Keratinocyte (primary cell): ENCODE results near the gene SPATA6L.

Source experiments
- CTCF ChIP-seq, 3 experiments: IDR thresholded peaks in 1 of 3; conservative IDR thresholded peaks in 1 of 3; optimal IDR thresholded peaks in 1 of 3; 2 replicates in 2 of 3; 3 replicates in 1 of 3; pipeline versions ENCODE3 to v1.5.1; 2011; ENCODE audit warnings: low read length in 3 of 3, mild to moderate bottlenecking in 3 of 3, moderate library complexity in 2 of 3, control low read depth in 1 of 3, inconsistent platforms in 1 of 3; ENCODE audit not compliant: insufficient read depth in 2 of 3; ENCODE audit errors: extremely low read depth in 1 of 3
- EZH2 ChIP-seq: IDR thresholded peaks from one replicate; pipeline ENCODE4 v1.6.1; 2012; ENCODE audit warnings: inconsistent platforms, mild to moderate bottlenecking, low read length, moderate library complexity

- TF ChIP-seq CTCF (optimal IDR thresholded peaks at IDR 0.05 in 1 of 3, IDR thresholded peaks at IDR 0.05 in 1 of 3, conservative IDR thresholded peaks at IDR 0.05 in 1 of 3; ENCODE audit: extremely low read depth in 1 of 3, insufficient read depth in 2 of 3, low read length in 3 of 3) (no peak), EZH2 (no peak)
These were observed 115.3 kb downstream of the SPATA6L start for GRCh38 chr9:4550777-4551484.
